Liver (tissue), 9 donors: Measurements from ENCODE around the gene PLB1. TPM values are rescaled to one million over a fixed set of nuclear protein-coding genes. Genes with fewer than 3 reads are reported as not detected.

ENCODE experiments used
- DNase-seq: peaks from one replicate; pipeline ENCODE4 v3.0.0-alpha.2; 2017; ENCODE audit warnings: low spot score
- H3K27ac ChIP-seq, 2 donors: one replicate each; pipeline ENCODE4 v1.7.0; 2013; ENCODE audit warnings: inconsistent platforms in 2 of 2, low read length in 2 of 2, control low read depth in 1 of 2, low read depth in 1 of 2, mild to moderate bottlenecking in 1 of 2
- H3K27me3 ChIP-seq, 4 donors: one replicate each; pipeline versions ENCODE4 v1.6.1 to v1.7.0; 2013; ENCODE audit warnings: low read length in 3 of 4, inconsistent platforms in 1 of 4, mild to moderate bottlenecking in 1 of 4, moderate library complexity in 1 of 4; ENCODE audit not compliant: control insufficient read depth in 4 of 4, insufficient read depth in 4 of 4
- H3K36me3 ChIP-seq, 4 donors: one replicate each; pipeline versions ENCODE4 v1.6.1 to v1.7.0; 2013; ENCODE audit warnings: low read length in 3 of 4, mild to moderate bottlenecking in 3 of 4, low read depth in 1 of 4, moderate library complexity in 1 of 4; ENCODE audit not compliant: control insufficient read depth in 4 of 4, insufficient read depth in 3 of 4
- H3K4me1 ChIP-seq, 4 donors: one replicate each; pipeline versions ENCODE4 v1.6.1 to v1.7.0; 2013; ENCODE audit warnings: low read length in 3 of 4, mild to moderate bottlenecking in 3 of 4, moderate library complexity in 1 of 4; ENCODE audit not compliant: control insufficient read depth in 4 of 4, insufficient read depth in 4 of 4
- H3K4me3 ChIP-seq, 3 donors: one replicate each; pipeline versions ENCODE4 v1.6.1 to v1.7.0; 2013; ENCODE audit warnings: low read length in 3 of 3, control low read depth in 1 of 3, low read depth in 1 of 3, mild to moderate bottlenecking in 1 of 3
- H3K9ac ChIP-seq, 2 donors: one replicate each; pipeline ENCODE4 v1.7.0; 2013; ENCODE audit warnings: low read length in 2 of 2, mild to moderate bottlenecking in 2 of 2, moderate library complexity in 2 of 2, control low read depth in 1 of 2, low read depth in 1 of 2
- H3K9me3 ChIP-seq, 4 donors: one replicate each; pipeline versions ENCODE4 v1.6.1 to v1.7.0; 2013; ENCODE audit warnings: low read length in 3 of 4; ENCODE audit not compliant: control insufficient read depth in 4 of 4
- ATF3 ChIP-seq: IDR thresholded peaks from 2 replicates; pipeline ENCODE4 v1.6.1; 2016; ENCODE audit warnings: antibody characterized with exemption
- EGR1 ChIP-seq, 2 donors: IDR thresholded peaks; 2 replicates each; pipeline ENCODE4 v1.6.1; 2016 to 2018; ENCODE audit warnings: antibody characterized with exemption in 2 of 2, low read depth in 2 of 2
- FOXA1 ChIP-seq: IDR thresholded peaks from 2 replicates; pipeline ENCODE4 v1.6.1; 2016; ENCODE audit warnings: antibody characterized with exemption
- GABPA ChIP-seq, 2 donors: IDR thresholded peaks in 1 of 2; conservative IDR thresholded peaks in 1 of 2; 2 replicates each; pipeline ENCODE4 v1.6.1; 2016; ENCODE audit warnings: antibody characterized with exemption in 2 of 2, mild to moderate bottlenecking in 1 of 2, moderate library complexity in 1 of 2
- HNF4A ChIP-seq, 2 donors: conservative IDR thresholded peaks; 2 replicates each; pipeline ENCODE4 v1.6.1; 2016; ENCODE audit warnings: antibody characterized with exemption in 2 of 2, mild to moderate bottlenecking in 2 of 2
- HNF4G ChIP-seq: IDR thresholded peaks from 2 replicates; pipeline ENCODE4 v1.6.1; 2016; ENCODE audit warnings: antibody characterized with exemption
- JUND ChIP-seq, 2 donors: IDR thresholded peaks; 2 replicates each; pipeline ENCODE4 v1.6.1; 2016; ENCODE audit warnings: antibody characterized with exemption in 2 of 2
- MAX ChIP-seq: IDR thresholded peaks from 2 replicates; pipeline ENCODE4 v1.6.1; 2016; ENCODE audit warnings: antibody characterized with exemption
- REST ChIP-seq: IDR thresholded peaks from 2 replicates; pipeline ENCODE4 v1.6.1; 2016; ENCODE audit warnings: antibody characterized with exemption, mild to moderate bottlenecking
- RXRA ChIP-seq, 2 donors: IDR thresholded peaks; 2 replicates each; pipeline ENCODE4 v1.6.1; 2017 to 2018; ENCODE audit warnings: antibody characterized with exemption in 2 of 2, mild to moderate bottlenecking in 1 of 2
- TAF1 ChIP-seq: conservative IDR thresholded peaks from 2 replicates; pipeline ENCODE4 v1.6.1; 2016; ENCODE audit warnings: antibody characterized with exemption, mild to moderate bottlenecking
- YY1 ChIP-seq: IDR thresholded peaks from 2 replicates; pipeline ENCODE4 v1.6.1; 2016; ENCODE audit warnings: antibody characterized with exemption, mild to moderate bottlenecking
- WGBS: extraction: QIAGEN DNeasy Blood & Tissue Kit; methylation state at CpG from one replicate; pipeline ENCODE4 v1.1.7; 2013; 5-methylcytosine and 5-hydroxymethylcytosine counted together
- polyA plus RNA-seq, 2 donors: library from polyadenylated mRNA; stranded (reverse) in 1 of 2; unstranded in 1 of 2; fragments of 200-250 nt in 1 of 2; fragments of >200 nt in 1 of 2; fragmentation: Nextera tagmentation in 1 of 2; extraction: Ambion mirVana in 1 of 2; gene quantifications; one replicate each; pipeline versions ENCODE4 v1.2.1 to v1.2.3, GENCODE V29; 2013 to 2015
- total RNA-seq, 2 donors: library from RNA; depleted of rRNA; stranded (reverse); fragments of >200 nt; gene quantifications; one replicate each; pipeline ENCODE4 v1.2.3, GENCODE V29; 2014
- TF ChIP-seq, protein P1 (sequence below): IDR thresholded peaks from 2 replicates; pipeline ENCODE4 v1.6.1; 2016; ENCODE audit warnings: antibody characterized with exemption
- donor health status: healthy.
- donor health status: healthy.
- donor health status: healthy.
- donor health status: healthy.
- donor health status: healthy.

The PLB1 gene
- total and polyA plus RNA-seq, 4 donors, result 0.58 to 4.5 (median 1.6) TPM

- TF ChIP-seq YY1, result no peak
- TF ChIP-seq TAF1, result no peak
- TF ChIP-seq REST, result no peak
- TF ChIP-seq HNF4G, result no peak
- TF ChIP-seq RXRA (IDR thresholded peaks at IDR 0.05), result no peak
- TF ChIP-seq HNF4A (conservative IDR thresholded peaks at IDR 0.05), result no peak
- no peak for TF ChIP-seq FOXA1
- TF ChIP-seq, protein P1, sequence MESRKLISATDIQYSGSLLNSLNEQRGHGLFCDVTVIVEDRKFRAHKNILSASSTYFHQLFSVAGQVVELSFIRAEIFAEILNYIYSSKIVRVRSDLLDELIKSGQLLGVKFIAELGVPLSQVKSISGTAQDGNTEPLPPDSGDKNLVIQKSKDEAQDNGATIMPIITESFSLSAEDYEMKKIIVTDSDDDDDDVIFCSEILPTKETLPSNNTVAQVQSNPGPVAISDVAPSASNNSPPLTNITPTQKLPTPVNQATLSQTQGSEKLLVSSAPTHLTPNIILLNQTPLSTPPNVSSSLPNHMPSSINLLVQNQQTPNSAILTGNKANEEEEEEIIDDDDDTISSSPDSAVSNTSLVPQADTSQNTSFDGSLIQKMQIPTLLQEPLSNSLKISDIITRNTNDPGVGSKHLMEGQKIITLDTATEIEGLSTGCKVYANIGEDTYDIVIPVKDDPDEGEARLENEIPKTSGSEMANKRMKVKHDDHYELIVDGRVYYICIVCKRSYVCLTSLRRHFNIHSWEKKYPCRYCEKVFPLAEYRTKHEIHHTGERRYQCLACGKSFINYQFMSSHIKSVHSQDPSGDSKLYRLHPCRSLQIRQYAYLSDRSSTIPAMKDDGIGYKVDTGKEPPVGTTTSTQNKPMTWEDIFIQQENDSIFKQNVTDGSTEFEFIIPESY, result no peak
- TF ChIP-seq GABPA (IDR thresholded peaks at IDR 0.05 in 1 of 2, conservative IDR thresholded peaks at IDR 0.05 in 1 of 2), result no peak
- Histone ChIP-seq H3K4me3 (no peak overlapping the region), H3K4me1 (no peaks in the 10 kb centered on the region), H3K27me3 (no peaks in the 10 kb centered on the region), H3K36me3 (no peaks in the 10 kb centered on the region), H3K9ac (no peak overlapping the region), H3K9me3 (no peaks in the 10 kb centered on the region), H3K27ac (no peak overlapping the region)
- WGBS, result 90% methylated on average over 5 of the region's 5 CpGs
- DNase-seq, result no peak
These were observed 10.5 kb downstream of the PLB1 start for GRCh38 chr2:28506112-28506910.

GRCh38 chr2:28507796-28508764 lies 12.2 kb downstream of the PLB1 start:
- 78% methylated on average over 6 of the region's 6 CpGs for WGBS
- no peaks in the 10 kb centered on the region for H3K9me3 ChIP-seq
- H3K9ac ChIP-seq, result no peak overlapping the region
- H3K27me3 ChIP-seq, result no peaks in the 10 kb centered on the region
- no peaks in the 10 kb centered on the region for H3K36me3 ChIP-seq
- no peak overlapping the region for H3K27ac ChIP-seq
- no peaks in the 10 kb centered on the region for H3K4me1 ChIP-seq
- no peak for DNase-seq
- TF ChIP-seq RXRA (IDR thresholded peaks at IDR 0.05) (no peak), ATF3 (no peak), MAX (no peak), HNF4G (no peak), REST (no peak), JUND (IDR thresholded peaks at IDR 0.05) (no peak), TAF1 (no peak), EGR1 (IDR thresholded peaks at IDR 0.05; ENCODE audit: low read depth in 2 of 2) (no peak), GABPA (IDR thresholded peaks at IDR 0.05 in 1 of 2, conservative IDR thresholded peaks at IDR 0.05 in 1 of 2) (no peak)
- TF ChIP-seq, protein P1, result no peak
- no peak overlapping the region for H3K4me3 ChIP-seq
